ENCODE data around the gene SULT4A1. TPM values are rescaled to one million over a fixed set of nuclear protein-coding genes. Genes with fewer than 3 reads are reported as not detected.

Gene SULT4A1
- total RNA-seq, 1 experiment from 2014 or later, result 15.0 TPM

GRCh38 chr22:43792905-43793304, 69.4 kb downstream of the SULT4A1 start:
- no peak overlapping the region for H3K23ac ChIP-seq (ENCODE audit: insufficient read length, low read depth, low read length)
- no peak overlapping the region for H3K18ac ChIP-seq (ENCODE audit: insufficient read length, low read depth, low read length)
- no peak overlapping the region for H3K4ac ChIP-seq (ENCODE audit: low read depth, low read length)
- H3T11ph ChIP-seq (ENCODE audit: low read length), result no peak overlapping the region
- H3K56ac ChIP-seq (ENCODE audit: insufficient read length, low read depth, low read length), result no peak overlapping the region
- no peaks in the 10 kb centered on the region for H3K27me3 ChIP-seq (ENCODE audit: insufficient read depth, low read length)
- Mint-ChIP-seq H3K27ac (no peak overlapping the region), H3K4me3 (no peak overlapping the region), H3K4me1 (no peaks in the 10 kb centered on the region), H3K9me3 (no peaks in the 10 kb centered on the region; a peak in 1 of 5 replicates), H3K27me3 (ENCODE audit: low read depth) (peaks cover 6% of the 10 kb centered on the region), H3K36me3 (ENCODE audit: insufficient read depth in 1 of 3, low read depth in 3 of 3) (no peaks in the 10 kb centered on the region)
- H3K79me1 ChIP-seq (ENCODE audit: insufficient read depth, low read depth, low read length, poor library complexity, severe bottlenecking), result no peaks in the 10 kb centered on the region
- no peak for TF ChIP-seq CTCF (conservative IDR thresholded peaks at IDR 0.05)
- H2BK20ac ChIP-seq (ENCODE audit: low read depth, low read length, poor library complexity, severe bottlenecking), result no peak overlapping the region
- no peaks in the 10 kb centered on the region for H4K20me1 ChIP-seq (ENCODE audit: control insufficient read depth, insufficient read depth, insufficient read length)
- H2BK12ac ChIP-seq (ENCODE audit: insufficient read length, low read depth, low read length), result no peak overlapping the region
- H3K27ac ChIP-seq (ENCODE audit: insufficient read length, low read depth, low read length), result no peak overlapping the region
- H2BK15ac ChIP-seq (ENCODE audit: low read depth, low read length), result no peak overlapping the region
- no peak overlapping the region for H2BK120ac ChIP-seq (ENCODE audit: low read depth, low read length, poor library complexity, severe bottlenecking)
- H2AFZ ChIP-seq (ENCODE audit: low read length), result no peak overlapping the region
- H3K9me3 ChIP-seq (ENCODE audit: control insufficient read depth, low read depth, low read length), result no peaks in the 10 kb centered on the region
- DNase-seq, result no peak
- H3K79me2 ChIP-seq (ENCODE audit: insufficient read depth, low read length), result no peaks in the 10 kb centered on the region
- no peak overlapping the region for H2AK5ac ChIP-seq (ENCODE audit: insufficient read length, low read length)
- H4K5ac ChIP-seq (ENCODE audit: insufficient read length, low read depth, low read length), result no peak overlapping the region
- H2BK5ac ChIP-seq (ENCODE audit: insufficient read length, low read length), result no peak overlapping the region
- no peak overlapping the region for H3K4me2 ChIP-seq (ENCODE audit: insufficient read depth, insufficient read length, low read length)
- no peak overlapping the region for H3K9ac ChIP-seq (ENCODE audit: extremely low read depth, insufficient read length, low read length)
- H3K14ac ChIP-seq (ENCODE audit: insufficient read depth, low read length), result no peak overlapping the region
- no peak overlapping the region for H4K91ac ChIP-seq (ENCODE audit: insufficient read length, low read depth, low read length)
- no CpG with 5 or more reads among the region's 5 CpGs for WGBS (ENCODE audit: extremely low coverage, insufficient read length, low lambda C conversion rate)
- peaks cover 3% of the 10 kb centered on the region for H3K23me2 ChIP-seq (ENCODE audit: insufficient read length, low read depth, low read length, poor library complexity, severe bottlenecking)
- H3K4me1 ChIP-seq (ENCODE audit: insufficient read depth, low read length), result peaks cover 2% of the 10 kb centered on the region; the same call in 1 of the 2 replicates
- no peak overlapping the region for H4K8ac ChIP-seq (replicated peaks; ENCODE audit: insufficient read length, low read depth, low read length)

Measured in H9 (cell line).